HG02938 (cell line): Measurements from ENCODE around the gene BCAS3.

ENCODE experiments used
- ATAC-seq: cut with Tn5 transposase; IDR thresholded peaks from one replicate; pipeline ENCODE4 v1.9.1; 2021; ENCODE audit warnings: mild to moderate bottlenecking, moderate library complexity; ENCODE audit not compliant: unreplicated experiment

Gene BCAS3

DNA sequence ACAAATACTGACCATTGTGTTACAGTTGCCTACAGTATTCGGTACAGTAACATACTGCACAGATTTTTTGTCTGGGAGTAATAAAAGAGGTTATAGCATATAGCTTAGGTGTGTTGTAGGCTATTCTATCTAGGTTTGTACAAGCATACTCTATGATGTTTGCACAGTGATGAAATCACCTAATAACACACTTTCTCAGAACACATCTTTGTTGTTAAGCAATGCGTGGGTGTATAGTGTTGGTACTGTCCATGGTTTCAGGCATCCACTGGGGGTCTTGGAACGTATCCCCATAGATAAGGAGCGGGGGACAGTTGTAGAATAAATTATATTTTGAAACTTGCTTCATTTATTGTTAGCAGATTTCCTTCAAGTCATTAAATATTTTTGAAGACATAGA is 428.7 kb downstream of the BCAS3 start:
- ATAC-seq, result no peak

DNA sequence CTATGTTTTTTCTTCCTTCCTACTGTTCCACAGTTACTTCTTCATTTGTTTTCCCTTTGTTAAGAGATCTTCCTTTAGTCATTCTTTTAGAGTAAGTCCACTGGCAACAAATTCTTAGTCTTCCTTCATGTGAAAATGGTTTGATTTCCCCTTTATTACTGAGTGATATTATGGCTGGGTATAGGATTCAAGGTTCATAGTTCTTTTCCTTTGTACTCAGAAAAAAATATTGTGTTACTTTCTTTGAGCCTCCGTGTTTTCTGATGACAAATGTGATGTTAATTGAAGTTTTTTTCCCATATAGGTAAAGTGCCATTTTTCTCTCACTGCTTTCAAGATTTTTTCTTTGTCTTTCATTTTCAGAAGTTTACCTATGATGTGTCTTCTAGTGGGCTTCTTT is 438.9 kb downstream of the BCAS3 start:
- ATAC-seq, result no peak

DNA sequence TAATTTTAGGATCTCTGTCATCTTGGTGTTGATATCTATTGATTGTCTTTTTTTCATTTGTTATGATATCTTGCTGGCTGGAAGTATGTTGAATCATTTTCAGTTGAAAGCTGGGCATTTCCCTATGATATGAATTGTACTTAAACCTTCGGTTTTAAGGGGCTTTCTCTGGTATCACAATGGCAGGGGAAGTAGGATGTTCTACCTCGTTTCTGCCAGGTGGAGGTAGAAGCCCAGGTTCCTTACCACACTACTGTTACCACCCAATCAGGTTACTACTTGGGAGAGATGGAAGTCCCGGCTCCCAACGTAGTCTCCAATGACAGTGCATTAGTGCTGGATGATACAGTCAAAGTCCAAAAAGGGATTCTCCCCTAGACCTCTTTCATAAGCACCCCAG is 440.3 kb downstream of the BCAS3 start:
- no peak for ATAC-seq

DNA sequence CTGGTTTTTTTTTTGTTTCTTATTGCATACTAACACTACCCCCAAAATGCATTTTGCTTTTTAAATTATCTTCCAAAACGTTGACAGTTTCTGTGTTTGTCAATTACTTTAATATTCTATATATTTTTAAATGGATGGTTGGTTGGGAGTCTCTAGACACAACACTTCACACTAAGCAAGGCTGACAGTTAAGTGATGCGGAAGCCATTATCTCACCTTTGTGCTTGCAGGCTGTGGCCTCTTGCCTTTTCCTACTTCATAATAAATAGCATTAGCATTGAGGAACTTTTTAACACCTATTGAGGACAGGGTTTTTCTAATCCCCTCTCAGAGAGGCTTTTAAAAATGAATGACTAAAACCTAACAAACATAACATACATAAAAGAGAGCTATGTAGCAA is 441.2 kb downstream of the BCAS3 start:
- ATAC-seq, result no peak

DNA sequence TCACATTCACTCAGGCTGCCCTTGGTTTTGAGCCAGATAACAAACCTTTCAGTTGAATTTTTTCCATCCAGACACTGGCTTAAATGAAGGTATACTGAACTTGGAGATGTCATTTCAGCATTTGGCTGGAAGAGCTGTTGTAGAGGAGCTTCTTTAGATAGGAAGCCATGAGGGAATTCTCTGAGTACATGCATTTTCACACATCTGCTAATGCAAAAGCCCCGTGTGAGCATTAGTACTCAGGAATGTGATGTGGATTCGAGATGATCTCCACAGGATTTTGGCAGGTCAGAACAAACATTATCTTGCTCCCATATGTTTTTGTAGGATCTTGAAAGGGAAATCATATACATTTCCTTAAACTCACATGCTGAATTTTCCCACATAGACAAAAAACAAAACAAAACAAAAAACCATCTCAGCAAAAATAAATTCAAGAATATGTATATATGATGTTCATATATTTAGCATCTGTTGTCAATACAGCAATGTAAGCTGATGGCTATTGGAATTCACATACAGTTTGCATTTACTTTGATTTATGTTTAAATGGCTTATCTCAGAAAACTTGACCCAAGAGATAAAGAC is 444.8 kb downstream of the BCAS3 start:
- ATAC-seq, result no peak

DNA sequence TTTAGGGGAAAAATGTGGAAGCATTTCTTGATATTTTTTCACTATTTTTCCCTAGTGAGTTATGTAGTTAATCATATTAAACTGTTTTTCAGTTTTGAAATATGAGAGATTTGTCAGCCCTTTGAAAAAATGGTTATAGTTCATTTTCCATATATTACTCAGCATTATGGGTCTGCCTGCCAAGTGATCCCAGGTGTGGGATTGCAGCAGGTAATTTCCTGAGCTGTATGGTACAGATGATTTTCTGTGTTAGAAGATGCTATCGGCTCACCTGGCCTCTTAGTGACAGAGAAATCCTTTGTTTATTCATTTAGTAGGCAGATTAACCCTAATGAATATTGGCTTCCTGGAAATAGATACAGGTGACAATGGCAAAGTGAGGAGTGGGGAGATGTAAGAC is 446.9 kb downstream of the BCAS3 start:
- no peak for ATAC-seq

DNA sequence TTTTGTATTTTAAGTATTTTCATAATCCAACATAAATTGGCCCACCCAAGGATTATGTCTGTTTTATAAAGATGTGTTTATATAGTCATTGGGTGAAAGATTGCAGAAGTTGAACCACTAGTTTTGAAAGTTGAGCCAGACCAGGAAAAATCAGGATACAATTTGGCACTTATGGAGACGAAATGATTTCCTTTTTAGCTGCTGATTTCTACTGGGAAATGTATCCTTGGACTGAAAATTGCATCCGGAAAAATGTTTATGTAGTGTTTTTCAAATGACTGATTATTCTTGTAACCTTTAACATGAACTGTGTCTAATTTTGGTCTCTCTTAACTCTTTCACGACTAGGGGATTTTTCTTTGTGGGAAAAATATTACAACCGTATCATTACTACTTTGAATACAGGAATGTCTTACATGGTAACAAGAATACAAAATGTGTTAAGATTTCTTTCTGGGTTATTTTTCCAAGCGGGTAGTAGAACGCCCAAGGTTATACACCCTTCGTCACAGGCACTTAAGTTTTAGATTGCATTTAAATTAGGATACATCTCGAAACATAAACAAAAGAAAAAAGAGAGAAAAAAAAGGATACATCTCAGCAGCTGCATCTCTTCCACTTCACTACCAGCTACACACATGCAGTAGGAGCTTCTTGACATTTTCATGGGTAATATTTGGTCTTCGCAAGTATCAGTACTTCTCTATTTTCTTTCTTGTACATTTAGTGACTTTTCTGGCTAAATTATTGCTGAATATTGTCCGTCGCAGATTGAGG is 449.0 kb downstream of the BCAS3 start:
- no peak for ATAC-seq

DNA sequence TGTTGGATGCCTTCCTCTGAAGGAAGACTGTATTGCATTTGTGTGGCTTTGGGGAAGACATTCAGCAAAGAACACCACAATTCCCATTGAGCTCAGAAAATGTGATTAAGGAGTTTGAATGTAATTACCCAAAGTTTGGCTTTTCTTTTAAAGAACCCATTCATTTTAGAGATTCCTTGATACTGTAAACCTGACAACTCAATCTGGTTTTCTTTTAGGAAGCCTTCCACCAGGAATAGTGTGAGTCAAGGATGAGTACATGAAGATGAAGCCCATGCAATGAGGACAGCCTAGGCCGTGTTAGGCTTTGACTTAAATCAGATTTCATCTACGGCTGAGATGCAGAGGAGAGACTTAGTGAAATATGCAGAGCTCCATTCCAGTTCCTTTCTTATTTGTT is 450.3 kb downstream of the BCAS3 start:
- ATAC-seq, result no peak

DNA sequence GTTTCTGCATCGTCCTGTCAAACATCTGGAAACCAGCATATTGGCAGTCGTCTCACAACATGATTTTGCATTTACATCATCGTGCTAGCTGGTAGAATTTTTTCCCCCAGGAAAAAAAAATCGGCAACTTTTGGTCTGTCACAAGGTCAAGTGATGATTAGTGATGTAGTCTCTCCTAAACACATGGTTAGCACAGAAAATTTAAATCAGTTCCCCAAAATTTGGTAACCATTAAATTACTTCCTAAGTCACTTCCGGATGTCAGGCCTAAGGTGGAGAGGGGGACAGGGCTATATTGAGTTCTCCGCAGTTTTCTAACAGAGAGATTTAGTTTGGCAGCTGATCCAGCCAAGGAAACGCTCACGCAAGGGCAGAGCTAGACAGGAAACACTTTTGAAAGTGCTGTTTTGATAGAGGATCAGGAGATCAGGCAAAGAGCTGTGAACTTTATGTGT is 451.0 kb downstream of the BCAS3 start:
- no peak for ATAC-seq

DNA sequence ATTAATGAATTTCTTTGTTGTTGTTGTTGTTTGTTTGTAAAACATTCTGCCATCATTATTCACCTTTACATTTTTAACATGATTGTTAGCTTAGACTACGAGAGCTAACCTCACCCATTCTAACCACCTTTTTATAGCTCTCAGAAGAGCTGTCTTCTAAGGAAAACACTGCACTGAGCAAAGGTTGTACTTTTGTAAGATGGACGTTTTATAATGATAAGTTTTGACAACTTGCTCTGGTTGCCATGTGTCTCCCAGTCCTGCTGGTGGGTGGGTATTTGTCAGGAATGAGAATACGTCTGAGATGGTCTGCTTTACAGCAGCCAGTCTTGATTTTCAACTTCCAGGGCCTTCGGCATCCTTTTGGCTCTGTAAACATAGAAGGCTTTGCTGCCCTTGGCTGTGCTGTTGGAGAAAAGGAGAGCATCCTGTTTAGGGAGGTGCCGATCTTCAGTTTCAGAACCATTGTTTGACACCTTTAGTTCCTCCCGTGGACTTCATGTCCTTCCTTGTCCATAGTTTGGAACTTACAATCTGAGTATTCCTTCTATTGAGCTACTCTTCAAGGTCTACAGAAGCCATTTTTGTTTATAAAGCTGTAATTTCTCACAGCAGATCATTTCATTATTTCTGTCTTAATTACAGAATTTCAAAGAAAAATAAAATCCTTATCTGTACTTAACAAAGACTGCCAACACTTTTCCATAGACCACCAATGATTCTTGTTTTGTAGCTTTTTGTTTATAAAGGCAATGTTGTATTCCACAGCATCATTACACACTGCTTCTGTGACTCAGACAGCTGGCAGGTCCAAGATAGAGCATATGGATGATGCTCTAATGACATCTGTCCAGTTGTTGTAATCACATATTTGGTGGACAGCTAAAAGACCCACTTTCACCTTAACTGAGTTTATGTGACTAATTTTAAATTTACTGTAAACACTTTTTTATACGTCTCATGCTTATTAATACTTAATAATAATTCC is 451.9 kb downstream of the BCAS3 start:
- no peak for ATAC-seq

DNA sequence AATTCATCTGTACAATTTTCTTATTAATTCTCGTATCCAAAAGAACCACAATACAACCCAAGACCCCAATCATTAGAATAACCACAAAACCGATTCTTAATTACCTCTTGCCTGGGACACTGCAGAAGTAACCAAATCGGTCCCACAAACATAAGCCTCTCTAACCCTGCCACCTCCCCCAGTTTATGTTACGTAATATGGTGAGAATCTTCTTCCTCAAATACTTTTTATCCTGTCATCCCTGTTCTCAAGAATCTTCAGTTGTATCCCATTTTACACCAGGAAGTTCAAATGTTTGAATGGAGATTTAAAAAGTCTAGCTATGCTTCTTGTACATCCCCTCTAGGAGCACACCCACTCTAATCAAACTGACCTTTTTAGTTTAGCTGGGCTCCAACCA is 452.7 kb downstream of the BCAS3 start:
- ATAC-seq, result no peak

DNA sequence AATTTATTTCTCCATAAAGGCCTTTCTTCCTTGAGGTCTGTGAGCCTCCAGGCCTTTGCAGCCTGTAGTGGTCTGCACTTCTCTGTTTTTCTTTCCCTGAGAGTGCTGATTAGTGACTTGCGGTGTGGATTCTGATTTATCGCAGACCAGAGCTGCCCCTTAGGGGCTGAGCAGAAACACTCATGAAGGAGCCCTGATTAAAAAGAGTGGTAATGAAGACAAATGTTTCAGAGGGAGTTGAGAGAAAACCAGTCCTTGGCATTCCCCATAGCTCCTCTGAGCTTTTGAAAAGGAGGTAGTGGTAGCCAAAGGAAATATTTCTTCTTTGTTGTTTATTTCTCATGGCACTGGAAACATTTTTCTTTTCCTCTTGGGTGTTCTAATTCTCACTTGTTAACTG is 453.9 kb downstream of the BCAS3 start:
- ATAC-seq, result no peak

DNA sequence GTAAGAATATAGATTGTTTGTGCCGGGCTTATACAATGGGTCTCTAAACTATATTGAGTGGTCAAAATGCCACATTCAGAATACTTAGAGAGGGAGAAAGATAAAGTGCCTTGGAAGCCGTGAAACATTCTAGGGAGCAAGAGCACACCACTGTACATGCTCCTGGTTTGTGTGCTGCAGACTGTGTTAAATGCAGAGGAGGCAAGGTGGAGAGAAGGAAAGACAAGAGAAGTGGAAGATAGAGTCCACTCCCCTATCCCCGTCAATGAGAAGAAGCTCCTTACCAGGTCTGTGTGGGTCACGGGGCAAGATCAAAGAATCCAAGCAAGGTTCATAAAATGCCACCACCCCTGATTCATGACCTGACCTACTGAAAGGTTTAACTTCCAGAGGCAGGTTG is 454.9 kb downstream of the BCAS3 start:
- no peak for ATAC-seq

DNA sequence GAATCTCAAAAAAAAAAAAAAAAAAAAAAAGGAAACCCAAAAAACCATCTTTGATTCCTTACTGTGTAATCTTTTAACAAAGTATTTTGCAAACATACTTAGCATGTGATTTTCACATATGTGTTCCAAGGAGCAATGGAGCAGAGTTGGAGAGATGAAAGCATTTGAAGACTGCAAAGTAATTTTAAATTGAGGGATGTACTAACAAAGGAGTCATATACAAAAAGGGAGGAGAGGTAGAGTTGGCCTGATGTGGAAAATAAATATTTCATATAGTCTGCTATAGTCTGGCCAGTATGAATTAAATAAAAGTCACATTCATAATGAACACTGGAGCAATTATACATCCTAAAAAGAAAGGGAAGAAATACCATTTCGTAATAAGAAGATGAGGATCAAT is 456.2 kb downstream of the BCAS3 start:
- no peak for ATAC-seq

DNA sequence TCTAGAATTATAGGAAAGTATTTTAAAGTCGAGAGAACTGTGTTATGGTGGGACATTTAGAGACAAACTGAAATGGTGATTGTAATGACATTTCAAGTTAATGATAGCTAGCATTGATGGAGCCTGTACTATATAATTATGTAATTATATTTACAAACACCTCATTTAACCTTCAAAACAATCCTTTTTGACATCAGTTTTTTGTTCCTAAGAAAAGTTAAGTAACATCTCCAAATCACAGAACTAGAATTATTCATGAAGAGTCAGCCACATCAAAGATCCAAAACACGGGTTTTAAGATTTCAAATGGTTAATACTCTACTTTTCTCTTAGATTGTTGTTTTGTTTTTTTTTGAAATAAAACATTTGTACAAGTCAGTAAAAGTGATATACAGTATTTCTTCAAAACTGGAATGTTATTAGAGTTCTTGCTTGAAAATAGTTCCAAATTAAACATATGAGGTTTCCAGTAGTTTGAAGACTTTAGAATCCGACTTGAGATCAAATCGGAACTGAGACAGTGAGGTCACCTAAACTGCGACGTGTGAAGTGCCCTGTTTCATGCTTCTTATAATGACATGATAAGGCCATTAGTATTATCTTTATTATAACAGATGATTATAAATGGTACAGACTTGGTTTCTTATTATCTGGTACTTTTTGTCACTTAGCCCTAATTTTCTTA is 457.0 kb downstream of the BCAS3 start:
- ATAC-seq, result no peak

DNA sequence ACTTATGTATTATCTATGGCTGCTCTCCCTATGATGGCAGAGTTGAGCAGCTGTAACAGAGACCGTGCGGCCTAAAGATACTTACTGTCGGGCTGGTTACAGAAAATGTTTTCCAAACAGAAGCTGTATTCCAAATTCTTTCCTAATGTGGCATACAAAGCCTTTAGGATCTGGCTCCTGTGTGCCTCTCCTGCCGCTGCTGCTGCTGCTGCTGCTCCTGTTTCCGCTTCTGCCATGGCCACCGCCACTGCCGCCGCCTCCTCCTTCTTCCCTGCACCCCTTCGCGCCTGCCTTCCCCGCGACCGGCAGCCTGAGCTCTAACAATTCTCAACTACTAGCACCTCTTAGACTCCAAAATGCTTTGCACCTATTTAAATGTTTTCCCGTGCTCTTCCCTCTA is 458.1 kb downstream of the BCAS3 start:
- no peak for ATAC-seq

DNA sequence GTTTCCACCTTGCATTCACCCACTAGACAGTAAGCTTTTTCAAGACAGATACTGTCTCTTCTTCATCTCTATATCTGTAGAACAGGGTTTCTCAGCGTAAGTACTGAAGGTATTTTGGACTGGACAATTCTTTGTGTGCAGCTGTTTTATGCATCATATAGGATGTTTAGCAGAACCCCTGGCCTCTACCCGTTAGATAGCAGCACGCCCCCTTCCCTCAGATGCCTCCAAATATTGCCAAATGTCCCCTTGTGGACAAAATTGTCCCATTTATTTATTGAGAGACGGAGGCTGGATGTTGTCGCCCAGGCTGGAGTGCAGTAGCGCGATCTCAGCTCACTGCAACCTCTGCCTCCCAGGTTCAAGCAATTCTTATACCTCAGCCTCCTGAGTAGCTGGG is 458.6 kb downstream of the BCAS3 start:
- ATAC-seq, result no peak

DNA sequence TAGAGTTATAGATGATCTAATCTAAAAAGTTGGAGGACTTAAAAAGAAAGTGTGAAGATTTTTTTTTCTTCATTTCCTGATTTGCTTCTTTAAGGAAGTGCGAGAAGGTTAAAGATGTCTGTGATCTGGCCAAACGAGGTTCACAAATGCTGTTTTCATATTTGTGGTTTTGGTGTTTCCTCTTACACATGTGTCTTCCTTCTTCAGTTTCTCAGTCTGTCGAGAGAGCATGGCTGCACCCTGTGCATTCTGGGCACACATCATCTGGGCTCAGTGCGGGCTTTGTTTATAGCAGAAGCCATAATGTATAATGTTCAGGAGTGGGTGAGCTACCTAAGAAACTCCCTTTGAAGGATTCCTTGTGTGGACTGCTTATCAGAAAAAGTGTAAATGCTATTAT is 461.6 kb downstream of the BCAS3 start:
- peak; percentile 94 for ATAC-seq

DNA sequence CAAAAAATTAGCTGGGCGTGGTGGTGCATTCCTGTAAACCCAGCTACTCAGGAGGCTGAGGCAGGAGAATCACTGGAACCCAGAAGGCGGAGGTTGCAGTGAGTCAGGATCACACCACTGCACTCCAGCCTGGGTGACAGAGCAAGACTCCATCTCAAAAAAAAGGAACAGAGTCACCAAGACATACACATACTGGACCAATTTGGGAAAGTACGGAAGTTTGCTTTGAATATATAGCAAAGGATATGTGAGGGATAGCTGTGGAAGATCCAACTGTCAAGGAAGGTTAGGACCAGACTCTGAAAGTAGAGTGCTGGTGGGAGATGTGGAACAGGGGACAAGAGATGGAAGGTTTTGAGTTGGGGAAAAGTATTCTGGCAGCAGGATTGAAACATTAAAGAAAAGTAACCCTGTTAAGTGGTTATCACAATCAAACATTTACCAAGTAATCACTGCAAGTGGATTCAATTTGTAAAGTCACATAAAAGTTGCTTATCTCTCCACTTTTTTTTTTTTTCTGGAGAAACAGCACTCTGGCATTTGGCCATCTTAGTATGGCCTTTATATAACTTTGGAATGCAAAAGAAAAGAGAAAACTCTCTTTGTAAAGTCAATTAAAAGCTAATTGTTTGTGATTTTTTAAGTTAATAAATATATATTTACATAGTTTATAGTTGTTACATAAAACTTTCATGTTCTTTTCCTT is 462.6 kb downstream of the BCAS3 start:
- ATAC-seq, result no peak

DNA sequence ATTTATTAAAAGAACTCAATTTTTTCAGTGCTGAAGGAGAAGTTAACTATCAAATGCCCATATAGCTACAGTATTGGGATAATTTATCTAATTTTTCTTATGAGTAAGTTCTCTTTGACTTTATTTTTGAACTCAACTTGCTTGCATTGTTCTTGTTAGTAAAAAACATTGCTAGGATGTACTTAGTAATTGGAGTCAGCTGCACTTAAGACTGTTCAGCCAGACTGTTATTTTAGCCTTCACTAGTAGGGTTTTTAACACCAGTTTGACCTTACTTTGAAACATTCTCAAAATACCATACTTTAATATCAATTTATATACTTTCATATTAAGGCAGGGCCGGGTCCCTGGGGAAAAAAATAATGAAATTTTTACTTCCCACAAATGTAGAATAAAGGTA is 465.4 kb downstream of the BCAS3 start:
- ATAC-seq, result no peak
